ENCODE measurements around the gene SLC7A9.
"Not testable (repeated sequence)": the region's sequence is repeated elsewhere in the genome, so short reads cannot be mapped to it uniquely, and the experiment has no call there.

Gene SLC7A9

GRCh38 chr19:32809254-32809653 lies 60.3 kb downstream of the SLC7A9 start:
- no peak for DNase-seq (ENCODE audit: extremely low read depth, low read depth)
- no peak for TF ChIP-seq CTCF (IDR thresholded peaks at IDR 0.05; ENCODE audit: low read depth, low read length, missing control alignments)
- no peak overlapping the region for H3K4me3 ChIP-seq (replicated peaks; ENCODE audit: low read depth, low read length)

- no peak for TF ChIP-seq CTCF (IDR thresholded peaks at IDR 0.05; ENCODE audit: low read depth, low read length, missing control alignments)
- H3K4me3 ChIP-seq (replicated peaks; ENCODE audit: low read depth, low read length): no peak overlapping the region
- DNase-seq (ENCODE audit: extremely low read depth, low read depth): no peak
These were observed 61.3 kb downstream of the SLC7A9 start for GRCh38 chr19:32808236-32808635.

DNA sequence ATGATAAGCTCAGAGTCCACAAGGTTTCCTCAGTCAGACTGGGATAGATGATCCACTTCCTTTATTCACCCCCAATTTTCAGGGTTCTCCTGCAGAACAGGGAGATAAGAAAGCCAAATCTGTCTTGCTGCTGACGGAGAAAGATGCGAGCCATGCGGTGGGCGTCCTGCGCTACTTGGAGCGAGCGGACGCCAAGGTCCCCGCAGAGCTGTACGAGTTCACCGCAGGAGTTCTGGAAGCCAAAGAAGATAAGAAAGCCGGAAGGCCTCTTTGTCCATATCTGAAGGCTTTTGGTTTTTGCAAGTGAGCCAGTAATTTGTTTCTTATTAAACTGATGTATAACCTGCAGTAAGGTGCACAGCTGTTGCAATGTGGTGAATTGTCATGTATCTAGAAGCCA lies 66.7 kb downstream of the SLC7A9 start:
- H3K4me3 ChIP-seq (replicated peaks; ENCODE audit: low read depth, low read length): no peak overlapping the region
- DNase-seq (ENCODE audit: extremely low read depth, low read depth): no peak
- TF ChIP-seq CTCF (IDR thresholded peaks at IDR 0.05; ENCODE audit: low read depth, low read length, missing control alignments): no peak

DNA sequence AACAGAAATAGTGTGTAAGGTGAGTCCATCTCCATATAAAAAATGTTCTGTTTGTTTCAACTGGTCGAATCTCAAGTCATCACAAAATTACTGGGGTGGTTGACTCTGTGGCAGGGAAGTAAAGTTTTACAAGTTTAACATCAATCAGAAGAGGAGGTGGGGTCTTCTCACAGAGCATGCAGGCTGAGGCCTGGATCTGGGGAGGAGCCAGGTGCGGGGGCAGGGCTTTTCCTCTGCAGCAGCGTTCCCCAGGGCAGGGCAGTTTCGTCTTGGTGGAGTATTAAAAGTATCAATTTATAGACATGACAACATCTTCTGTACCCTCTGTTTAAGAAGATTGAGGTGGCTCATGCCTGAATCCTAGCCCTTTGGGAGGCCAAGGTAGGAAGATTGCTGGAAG lies 68.8 kb downstream of the SLC7A9 start:
- TF ChIP-seq CTCF (IDR thresholded peaks at IDR 0.05; ENCODE audit: low read depth, low read length, missing control alignments): no peak
- DNase-seq (ENCODE audit: extremely low read depth, low read depth): no peak
- H3K4me3 ChIP-seq (replicated peaks; ENCODE audit: low read depth, low read length): no peak overlapping the region

DNA sequence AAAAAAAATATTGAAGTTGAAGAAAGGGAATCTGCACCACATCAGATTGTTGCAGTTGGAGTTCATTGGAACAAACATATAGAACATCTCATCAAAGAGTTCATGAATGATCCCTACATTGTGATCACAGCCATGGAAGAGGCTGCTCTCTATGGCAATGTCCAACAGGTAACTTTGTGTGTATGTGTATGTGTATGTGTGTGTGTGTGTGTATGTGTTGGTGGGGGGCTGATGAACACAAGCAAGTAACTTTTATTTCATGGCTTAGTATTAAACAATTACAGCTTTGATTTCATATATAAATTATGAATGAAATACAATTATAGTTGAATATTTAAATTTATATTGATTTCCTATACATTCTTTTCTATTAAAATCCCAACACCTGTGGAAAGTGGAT lies 69.4 kb downstream of the SLC7A9 start:
- H3K4me3 ChIP-seq (replicated peaks; ENCODE audit: low read depth, low read length): no peak overlapping the region
- no peak for TF ChIP-seq CTCF (IDR thresholded peaks at IDR 0.05; ENCODE audit: low read depth, low read length, missing control alignments)
- no peak for DNase-seq (ENCODE audit: extremely low read depth, low read depth)

DNA sequence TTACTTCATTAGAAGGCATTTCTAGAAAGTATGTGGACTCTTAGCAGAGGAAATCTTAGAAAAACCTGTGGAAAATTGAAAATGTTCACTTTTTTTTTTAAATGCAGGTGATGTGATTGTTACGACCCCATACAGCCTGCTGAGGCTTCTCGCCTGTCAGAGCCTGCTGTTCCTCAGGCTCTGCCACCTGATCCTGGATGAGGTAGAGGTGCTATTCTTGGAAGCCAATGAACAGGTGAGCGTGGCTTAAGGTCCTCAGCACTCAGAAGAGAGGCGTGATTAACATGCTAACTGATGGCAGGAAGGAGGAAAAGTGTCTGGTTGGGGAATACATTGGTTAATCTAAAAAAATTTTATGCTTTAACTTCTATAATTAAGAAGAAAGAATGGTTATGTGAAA lies 71.4 kb downstream of the SLC7A9 start:
- H3K4me3 ChIP-seq (replicated peaks; ENCODE audit: low read depth, low read length): no peak overlapping the region
- no peak for TF ChIP-seq CTCF (IDR thresholded peaks at IDR 0.05; ENCODE audit: low read depth, low read length, missing control alignments)
- no peak for DNase-seq (ENCODE audit: extremely low read depth, low read depth)

DNA sequence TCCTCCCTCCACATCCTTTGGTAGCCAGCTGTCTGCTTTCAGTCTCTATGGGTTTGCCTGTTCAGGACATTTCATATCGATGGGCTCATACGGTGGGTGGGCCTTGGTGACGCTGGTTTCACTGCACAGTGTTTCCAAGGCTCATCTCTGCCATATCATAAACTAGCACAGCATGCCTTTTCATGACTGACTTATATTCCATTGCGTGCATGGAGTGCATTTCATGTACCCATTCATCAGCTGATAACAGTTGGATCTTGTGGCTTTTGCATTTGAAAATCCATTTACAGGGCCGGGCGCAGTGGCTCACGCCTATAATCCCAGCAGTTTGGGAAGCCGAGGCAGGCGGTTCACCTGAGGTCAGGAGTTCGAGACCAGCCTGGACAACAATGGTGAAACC lies 80.1 kb downstream of the SLC7A9 start:
- H3K4me3 ChIP-seq (replicated peaks; ENCODE audit: low read depth, low read length): no peak overlapping the region
- DNase-seq (ENCODE audit: extremely low read depth, low read depth): no peak
- no peak for TF ChIP-seq CTCF (IDR thresholded peaks at IDR 0.05; ENCODE audit: low read depth, low read length, missing control alignments)

GRCh38 chr19:32787895-32788294 lies 81.7 kb downstream of the SLC7A9 start:
- not testable (repeated sequence) for DNase-seq (ENCODE audit: extremely low read depth, low read depth); H3K4me3 ChIP-seq (replicated peaks; ENCODE audit: low read depth, low read length)

GRCh38 chr19:32787161-32787813 lies 82.3 kb downstream of the SLC7A9 start:
- not testable (repeated sequence) for DNase-seq (ENCODE audit: extremely low read depth, low read depth); H3K4me3 ChIP-seq (replicated peaks; ENCODE audit: low read depth, low read length)

GRCh38 chr19:32782089-32782488 lies 87.5 kb downstream of the SLC7A9 start:
- not testable (repeated sequence) for H3K4me3 ChIP-seq (replicated peaks; ENCODE audit: low read depth, low read length); DNase-seq (ENCODE audit: extremely low read depth, low read depth)

All from HFF-Myc (cell line).